ENCODE data around the gene CCDC110.

- no peak for TF ChIP-seq GATA2 (IDR thresholded peaks at IDR 0.05; ENCODE audit: low read depth, low read length)
- no peak for TF ChIP-seq GATA3 (IDR thresholded peaks at IDR 0.05; ENCODE audit: low read depth, low read length)
These were observed 66.1 kb downstream of the CCDC110 start for GRCh38 chr4:185405296-185405999.

All from SH-SY5Y (cell line).